Measurements from ENCODE around the gene RPL18A. TPM values are rescaled to one million over a fixed set of nuclear protein-coding genes. Genes with fewer than 3 reads are reported as not detected.

The RPL18A gene
- total RNA-seq, 1 donor from 2014 or later, result 1,909 TPM

GRCh38 chr19:17832443-17833208, 27.1 kb upstream of the RPL18A start:
- Mint-ChIP-seq H3K27ac (ENCODE audit: unreplicated experiment) (no peak overlapping the region), H3K27me3 (ENCODE audit: low read depth, unreplicated experiment) (peaks cover 24% of the 10 kb centered on the region), H3K4me1 (ENCODE audit: low read depth, unreplicated experiment) (no peaks in the 10 kb centered on the region), H3K4me3 (ENCODE audit: unreplicated experiment) (no peak overlapping the region), H3K9me3 (ENCODE audit: unreplicated experiment) (no peaks in the 10 kb centered on the region), H3K36me3 (ENCODE audit: low read depth, unreplicated experiment) (no peaks in the 10 kb centered on the region)
- Histone ChIP-seq H3K4me1 (ENCODE audit: insufficient read depth, low read length) (peaks cover 7% of the 10 kb centered on the region), H4K20me1 (ENCODE audit: insufficient read depth, low read length) (no peaks in the 10 kb centered on the region), H3K27ac (ENCODE audit: low read depth, low read length) (no peak overlapping the region), H3K9ac (ENCODE audit: low read length) (no peak overlapping the region), H3K79me2 (ENCODE audit: insufficient read depth, low read length) (no peaks in the 10 kb centered on the region), H3K9me3 (ENCODE audit: insufficient read depth, low read depth, low read length) (no peaks in the 10 kb centered on the region), H2AFZ (ENCODE audit: low read depth, low read length) (no peak overlapping the region), H3K4me2 (ENCODE audit: low read length) (no peak overlapping the region), H3K4me3 (ENCODE audit: insufficient read depth, low read depth, low read length) (no peak overlapping the region), H3K36me3 (ENCODE audit: insufficient read depth, low read length) (no peaks in the 10 kb centered on the region), H3K27me3 (ENCODE audit: insufficient read depth, low read length) (peaks cover 9% of the 10 kb centered on the region)
- no peak for DNase-seq (ENCODE audit: low read depth)
- TF ChIP-seq EZH2 (IDR thresholded peaks at IDR 0.05; ENCODE audit: insufficient read depth, low read length), result no peak
- TF ChIP-seq CTCF (IDR thresholded peaks at IDR 0.05; ENCODE audit: insufficient read depth, low read depth, low read length), result no peak
- no peak for FAIRE-seq

- no peak overlapping the region for H3K27ac ChIP-seq (ENCODE audit: low read depth, low read length)
- Mint-ChIP-seq H3K4me1 (ENCODE audit: low read depth, unreplicated experiment) (no peaks in the 10 kb centered on the region), H3K27ac (ENCODE audit: unreplicated experiment) (no peak overlapping the region), H3K36me3 (ENCODE audit: low read depth, unreplicated experiment) (peaks cover 3% of the 10 kb centered on the region), H3K27me3 (ENCODE audit: low read depth, unreplicated experiment) (peaks cover 40% of the 10 kb centered on the region), H3K9me3 (ENCODE audit: unreplicated experiment) (peaks cover 2% of the 10 kb centered on the region), H3K4me3 (ENCODE audit: unreplicated experiment) (no peak overlapping the region)
- TF ChIP-seq EZH2 (IDR thresholded peaks at IDR 0.05; ENCODE audit: insufficient read depth, low read length), result no peak
- TF ChIP-seq CTCF (IDR thresholded peaks at IDR 0.05; ENCODE audit: insufficient read depth, low read depth, low read length), result no peak
- DNase-seq (ENCODE audit: low read depth) (no peak), FAIRE-seq (no peak)
- H3K27me3 ChIP-seq (ENCODE audit: insufficient read depth, low read length), result peaks cover 9% of the 10 kb centered on the region
- H3K4me2 ChIP-seq (ENCODE audit: low read length), result no peak overlapping the region
- no peaks in the 10 kb centered on the region for H4K20me1 ChIP-seq (ENCODE audit: insufficient read depth, low read length)
- no peak overlapping the region for H3K4me3 ChIP-seq (ENCODE audit: insufficient read depth, low read depth, low read length)
- H3K79me2 ChIP-seq (ENCODE audit: insufficient read depth, low read length), result no peaks in the 10 kb centered on the region
- no peak overlapping the region for H3K9ac ChIP-seq (ENCODE audit: low read length)
- H2AFZ ChIP-seq (ENCODE audit: low read depth, low read length), result no peak overlapping the region
- no peaks in the 10 kb centered on the region for H3K36me3 ChIP-seq (ENCODE audit: insufficient read depth, low read length)
- H3K9me3 ChIP-seq (ENCODE audit: insufficient read depth, low read depth, low read length), result no peaks in the 10 kb centered on the region
- peaks cover 7% of the 10 kb centered on the region for H3K4me1 ChIP-seq (ENCODE audit: insufficient read depth, low read length)
Measured at GRCh38 chr19:17834350-17835181, 25.1 kb upstream of the RPL18A start.

Data from astrocyte (in vitro differentiated cells and primary cell).